ENCODE results near the gene EML6. TPM values are rescaled to one million over a fixed set of nuclear protein-coding genes. Genes with fewer than 3 reads are reported as not detected.

Gene EML6
- total and polyA plus RNA-seq, 2 of the 13 experiments (the other 11 are each of a cell fraction or from before 2014, with no cell fraction given) = 17.2 to 32.4 TPM

GRCh38 chr2:54836477-54836876 lies 113.0 kb downstream of the EML6 start:
- TF ChIP-seq ZFP82 (CRISPR knock-in tag; IDR thresholded peaks at IDR 0.05; ENCODE audit: borderline replicate concordance) (no peak), ZNF776 (CRISPR knock-in tag; IDR thresholded peaks at IDR 0.05) (no peak), RELA (CRISPR knock-in tag; IDR thresholded peaks at IDR 0.05) (no peak), TBX2 (CRISPR knock-in tag; IDR thresholded peaks at IDR 0.05; ENCODE audit: borderline replicate concordance) (no peak), ATF5 (CRISPR knock-in tag; IDR thresholded peaks at IDR 0.05; ENCODE audit: low read depth) (no peak), ZBTB33 (CRISPR knock-in tag; IDR thresholded peaks at IDR 0.05) (no peak), MAF1 (CRISPR knock-in tag; IDR thresholded peaks at IDR 0.05; ENCODE audit: borderline replicate concordance) (no peak), CAMTA2 (CRISPR knock-in tag; IDR thresholded peaks at IDR 0.05; ENCODE audit: borderline replicate concordance) (no peak), ZNF383 (CRISPR knock-in tag; IDR thresholded peaks at IDR 0.05; ENCODE audit: borderline replicate concordance) (no peak), ZNF883 (CRISPR knock-in tag; IDR thresholded peaks at IDR 0.05; ENCODE audit: not compliant biosample characterization) (no peak), CEBPZ (IDR thresholded peaks at IDR 0.05; ENCODE audit: low read length) (no peak), MATR3 (CRISPR knock-in tag; IDR thresholded peaks at IDR 0.05) (no peak)
- intact Hi-C loops (cut with micrococcal nuclease; ENCODE audit: unreplicated experiment) (loop anchor here (5.0 kb wide), 1 partner anchor 169 kb away; no protein-coding TSS in a partner anchor), in situ Hi-C loops (cut with HindIII; ENCODE audit: extremely low pct_ligation_motif_present, low pct_unique_long_range_greater_than_20kb) (loop anchor here (10.0 kb wide), 1 partner anchor 732 kb away; no protein-coding TSS in a partner anchor)
- Histone ChIP-seq H4K20me1 (ENCODE audit: insufficient read depth, low read length) (no peaks in the 10 kb centered on the region), H3K9ac (ENCODE audit: insufficient read depth, low read depth, low read length) (no peak overlapping the region), H3K9me3 (ENCODE audit: low read length) (no peaks in the 10 kb centered on the region), H3K27ac (ENCODE audit: extremely low read length, insufficient read depth, low read length) (no peak overlapping the region), H3K27me3 (ENCODE audit: control insufficient read depth in 1 of 2, insufficient read depth in 2 of 2, low read length in 2 of 2) (no peaks in the 10 kb centered on the region), H3K79me2 (ENCODE audit: insufficient read depth, low read length) (no peaks in the 10 kb centered on the region), H3K4me3 (replicated peaks in 1 of 3; ENCODE audit: insufficient read depth in 1 of 3, low read depth in 2 of 3, low read length in 3 of 3) (no peak overlapping the region), H3K36me3 (replicated peaks in 1 of 2; ENCODE audit: control insufficient read depth in 1 of 2, insufficient read depth in 2 of 2, low read length in 2 of 2) (no peaks in the 10 kb centered on the region; a peak in 1 of 5 replicates), H3K4me2 (ENCODE audit: low read depth, low read length) (no peak overlapping the region), H2AFZ (ENCODE audit: low read length) (no peak overlapping the region), H3K4me1 (ENCODE audit: insufficient read depth, low read length) (no peaks in the 10 kb centered on the region)
- BruUV-seq (replicated peaks) = no TSS peak
- ATAC-seq (no peak), DNase-seq (ENCODE audit: low spot score) (no peak), FAIRE-seq (no peak)
- POLR2A ChIA-PET = no interaction called here
- CTCF ChIA-PET (ENCODE audit: low intra/inter-chr PET ratio, low total read pairs) = no interaction called here
- WGBS (ENCODE audit: low lambda C conversion rate) = 81% methylated on average over 4 of the region's 4 CpGs
